ENCODE measurements around the gene ABCG2.

DNA sequence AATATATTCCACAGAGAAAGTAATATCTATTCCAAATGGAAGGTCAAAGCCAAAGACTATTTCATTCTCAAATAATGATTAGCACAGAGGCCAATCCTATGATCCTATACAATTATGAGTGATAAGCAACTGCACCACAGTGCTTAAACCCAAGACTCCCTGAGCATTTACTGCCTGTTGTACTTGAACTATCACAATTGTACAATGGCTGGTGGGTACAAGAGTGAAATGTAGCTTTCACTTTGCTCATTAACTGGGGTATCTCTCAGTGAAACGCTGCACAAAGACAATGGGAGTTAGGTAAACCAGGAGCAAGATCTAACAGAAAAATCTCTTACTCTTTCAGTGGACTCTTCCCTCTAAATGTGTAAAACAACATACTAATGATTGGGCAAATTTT is 24.3 kb downstream of the ABCG2 start:
- TF ChIP-seq TAF1 (IDR thresholded peaks at IDR 0.05; ENCODE audit: low read depth, low read length) (no peak), POLR2A (IDR thresholded peaks at IDR 0.05; ENCODE audit: low read depth, low read length) (no peak), POLR2AphosphoS5 (IDR thresholded peaks at IDR 0.05; ENCODE audit: low read depth, low read length) (no peak), SPI1 (IDR thresholded peaks at IDR 0.05; ENCODE audit: low read depth, low read length) (no peak), PAX5 (IDR thresholded peaks at IDR 0.05; ENCODE audit: insufficient read depth, low read length, severe bottlenecking) (no peak)
